ENCODE measurements around the gene SUV39H2.
"Not testable (repeated sequence)": the region's sequence is repeated elsewhere in the genome, so short reads cannot be mapped to it uniquely, and the experiment has no call there.

Gene SUV39H2

DNA sequence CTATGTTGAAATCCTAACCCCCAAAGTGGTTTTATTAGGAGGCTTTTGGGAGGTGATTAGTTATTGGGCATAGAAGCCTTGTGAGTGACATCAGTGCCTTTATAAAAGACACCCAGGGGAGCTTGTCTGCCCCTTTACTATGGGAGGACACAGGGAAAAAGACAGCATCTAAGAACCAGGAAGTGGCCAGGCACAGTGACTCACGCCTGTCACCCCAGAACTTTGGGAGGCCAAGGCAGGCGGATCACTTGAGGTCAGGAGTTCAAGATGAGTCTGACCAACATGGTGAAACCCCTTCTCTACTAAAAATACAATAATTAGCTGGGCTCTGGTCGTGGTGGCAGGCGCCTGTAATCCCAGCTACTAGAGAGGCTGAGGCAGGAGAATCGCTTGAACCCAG, 60.3 kb downstream of the SUV39H2 start:
- not testable (repeated sequence) for DNase-seq (ENCODE audit: low spot score)

DNA sequence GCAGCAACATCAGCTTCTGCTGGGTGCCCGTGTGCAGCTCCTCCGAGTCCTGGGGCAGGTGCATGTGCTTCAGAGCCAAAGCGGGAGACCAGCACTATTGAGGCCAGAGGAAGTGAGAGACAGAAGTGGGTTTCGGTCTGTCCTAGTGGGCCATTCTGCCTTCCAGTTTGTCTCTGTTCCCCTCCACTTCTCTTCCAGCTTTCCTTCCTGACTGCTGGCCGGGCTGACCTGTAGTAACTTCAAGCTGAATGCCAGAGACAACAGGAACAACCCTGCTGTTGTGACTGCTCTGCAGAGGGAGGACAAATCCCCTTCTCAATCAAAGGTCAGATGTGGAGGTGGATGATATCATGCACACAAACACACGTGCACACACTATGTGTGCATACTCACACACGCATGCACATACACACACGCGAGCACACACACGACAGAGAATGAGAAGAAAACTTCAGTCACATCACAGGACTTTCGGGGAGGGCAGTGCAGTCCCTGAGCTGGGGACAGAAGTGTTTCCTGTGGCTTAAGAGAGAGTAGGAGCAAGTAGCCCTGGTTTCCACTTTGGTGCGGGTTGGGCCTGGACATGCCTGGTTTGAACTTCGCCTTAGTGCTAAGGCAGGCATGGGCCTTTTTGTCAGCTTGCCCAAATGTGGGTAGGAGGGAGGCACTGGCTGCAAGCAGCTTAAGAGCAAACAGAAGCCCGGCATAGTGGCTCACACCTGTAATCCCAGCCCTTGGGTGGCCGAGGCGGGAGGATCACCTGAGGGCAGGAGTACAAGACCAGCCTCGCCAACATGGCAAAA, 63.7 kb downstream of the SUV39H2 start:
- DNase-seq (ENCODE audit: low spot score): not testable (repeated sequence)

DNA sequence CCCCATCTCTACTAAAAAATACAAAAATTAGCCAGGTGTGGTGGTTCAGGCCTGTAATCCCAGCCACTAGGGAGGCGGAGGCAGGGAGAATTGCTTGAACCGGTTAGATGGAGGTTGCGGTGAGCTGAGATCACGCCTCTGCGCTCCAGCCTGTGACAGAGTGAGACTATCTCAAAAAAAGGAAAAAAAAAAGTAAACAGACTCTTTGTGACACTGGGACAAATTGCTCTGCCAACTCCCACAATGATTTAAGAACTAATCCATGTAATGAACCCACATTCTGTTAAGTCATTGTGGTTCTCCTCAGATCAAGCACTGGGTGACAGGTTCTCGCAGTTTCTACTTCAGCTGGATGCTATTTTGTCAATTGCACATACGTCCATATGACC, 64.3 kb downstream of the SUV39H2 start:
- DNase-seq (ENCODE audit: low spot score): not testable (repeated sequence)

DNA sequence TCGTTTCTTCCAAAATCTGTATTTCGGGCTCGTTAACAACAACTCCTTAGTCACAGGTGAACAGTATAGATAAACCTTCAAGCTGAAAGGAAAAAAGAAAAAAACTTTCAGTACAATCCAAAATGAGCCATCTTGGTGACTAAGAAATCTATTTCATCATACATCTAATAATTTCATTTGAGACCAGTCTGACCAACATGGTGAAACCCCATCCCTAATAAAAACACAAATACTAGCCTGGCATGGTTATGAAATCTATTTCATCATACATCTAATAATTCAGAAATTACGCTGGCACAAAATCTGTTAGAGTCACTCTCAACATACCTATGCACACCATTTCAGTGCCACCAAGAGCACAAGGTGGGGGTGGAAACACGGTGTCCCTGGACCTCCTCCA, 66.4 kb downstream of the SUV39H2 start:
- DNase-seq (ENCODE audit: low spot score): no peak

DNA sequence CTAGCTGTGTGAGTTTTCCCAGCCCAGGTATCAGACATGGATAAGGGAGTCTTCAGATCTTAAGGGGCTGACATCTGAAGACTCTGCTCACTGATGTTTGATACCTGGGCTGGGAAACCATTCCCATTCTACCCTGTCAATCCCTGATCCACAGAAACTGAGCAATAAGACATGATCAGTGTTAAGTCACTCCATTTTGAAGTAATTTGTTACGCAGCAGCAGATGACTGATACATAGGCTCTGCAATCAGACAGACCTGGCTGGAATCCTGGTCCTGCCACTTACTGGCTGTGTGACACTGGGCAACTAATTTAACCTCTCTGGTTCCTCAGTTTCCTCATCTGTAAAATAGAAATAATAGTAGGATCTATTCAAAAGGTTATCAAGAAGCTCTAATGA, 68.6 kb downstream of the SUV39H2 start:
- DNase-seq (ENCODE audit: low spot score): no peak

DNA sequence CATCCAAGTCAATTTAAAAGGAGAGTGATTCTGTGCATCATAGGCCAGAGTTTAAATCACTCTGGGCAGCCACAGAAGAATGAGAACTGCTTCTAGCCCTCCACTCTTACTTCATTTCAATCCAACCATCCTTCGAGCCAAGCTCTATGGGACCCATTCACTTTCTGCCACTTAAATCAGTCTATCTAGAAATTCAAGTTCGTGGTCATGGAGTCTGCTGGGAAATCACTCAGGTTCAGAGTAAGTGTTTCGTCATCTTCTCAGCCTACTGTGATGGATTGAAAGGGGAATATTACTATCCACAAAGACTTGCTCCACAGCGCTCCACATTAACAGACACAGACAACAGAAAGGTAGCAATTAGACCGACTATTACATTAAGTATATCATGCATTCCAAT, 70.6 kb downstream of the SUV39H2 start:
- no peak for DNase-seq (ENCODE audit: low spot score)

DNA sequence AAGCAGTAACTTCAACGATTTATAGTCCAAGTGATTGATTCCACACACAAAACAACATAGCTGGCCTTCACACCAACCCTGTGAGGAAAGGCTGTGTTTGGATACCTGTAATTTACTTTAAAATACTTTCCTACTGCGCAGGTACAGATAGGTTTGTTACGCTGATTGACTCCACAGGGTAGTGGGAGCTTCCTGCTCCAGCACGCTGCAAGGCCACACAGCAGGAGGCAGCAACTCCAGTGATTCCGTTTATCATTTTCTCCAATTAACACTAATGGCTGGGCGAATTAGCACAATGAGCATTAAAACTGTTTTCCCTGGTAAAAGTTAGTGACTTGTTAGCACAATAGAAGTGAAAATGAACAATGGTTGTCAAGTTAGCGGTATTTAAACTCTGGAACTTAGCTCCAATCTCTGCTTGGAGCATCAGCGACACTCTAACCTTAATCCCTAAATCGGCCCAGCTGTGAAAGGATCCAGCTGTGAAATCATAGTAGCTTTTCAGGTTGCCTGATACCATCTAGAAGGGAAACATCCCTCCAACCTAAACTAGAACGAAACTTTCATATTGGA, 74.3 kb downstream of the SUV39H2 start:
- DNase-seq (ENCODE audit: low spot score): no peak

DNA sequence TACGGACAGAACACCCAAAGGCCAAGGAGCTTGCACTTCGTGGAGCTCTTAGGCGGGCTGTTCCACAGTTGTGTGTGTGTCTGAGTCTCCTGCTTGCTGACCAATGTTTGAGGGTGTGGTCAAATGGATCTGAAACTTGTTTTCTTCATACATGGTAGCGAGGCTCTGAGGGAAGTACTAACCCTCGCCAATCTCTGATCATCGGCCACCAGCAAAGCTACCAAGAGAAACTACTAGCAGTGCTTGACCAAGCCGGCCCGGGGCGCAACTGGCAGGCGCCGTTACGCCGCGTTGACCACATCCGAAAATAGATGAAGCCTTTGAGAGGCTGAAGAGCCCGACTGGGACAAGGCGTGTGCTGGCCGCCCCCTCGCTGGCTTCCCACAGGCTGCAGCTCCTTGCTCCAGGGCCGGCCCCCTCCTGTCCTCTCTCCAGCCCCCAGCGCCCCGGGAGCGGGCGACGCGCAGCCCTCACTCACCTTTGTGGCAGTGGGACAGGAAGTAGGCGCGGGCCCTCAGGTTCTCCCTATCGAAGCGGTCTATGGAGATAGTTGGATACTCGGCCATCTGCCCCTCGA, 74.8 kb downstream of the SUV39H2 start:
- DNase-seq (ENCODE audit: low spot score): peak; percentile 73
